Prostate gland (tissue), 2 donors: ENCODE results near the gene RCBTB2. TPM values are rescaled to one million over a fixed set of nuclear protein-coding genes. Genes with fewer than 3 reads are reported as not detected.

ENCODE experiments used
- DNase-seq: peaks from one replicate; pipeline ENCODE4 v3.0.0-alpha.2; 2019; ENCODE audit warnings: low spot score
- H3K27ac ChIP-seq, 2 donors: fragments of 200-600 bp; sonication (generic); 2 replicates each; pipeline ENCODE4 v1.5.1; 2017 to 2019
- H3K27me3 ChIP-seq: fragments of 200-600 bp; sonication (generic); replicated peaks from 2 replicates; pipeline ENCODE4 v1.5.1; 2019; ENCODE audit not compliant: insufficient read depth
- H3K36me3 ChIP-seq, 2 donors: fragments of 200-600 bp; sonication (generic); 1 replicate in 1 of 2; 2 replicates in 1 of 2; pipeline versions ENCODE4 v1.5.1 to v1.8.1; 2017 to 2019
- H3K4me1 ChIP-seq: fragments of 200-600 bp; sonication (generic); replicated peaks from 2 replicates; pipeline ENCODE4 v1.5.1; 2019
- H3K4me3 ChIP-seq, 2 donors: fragments of 200-600 bp; sonication (generic); 2 replicates each; pipeline ENCODE4 v1.5.1; 2017 to 2019
- H3K9me3 ChIP-seq: fragments of 200-600 bp; sonication (generic); 2 replicates; pipeline ENCODE4 v1.5.1; 2017
- CTCF ChIP-seq, 4 experiments: fragments of 200-600 bp in 2 of 4; fragments of 450-650 bp in 2 of 4; sonication (generic) in 2 of 4; IDR thresholded peaks; 1 replicate in 3 of 4; 2 replicates in 1 of 4; pipeline ENCODE4 v1.5.1; 2016 to 2019; ENCODE audit warnings: antibody characterized with exemption in 4 of 4, mild to moderate bottlenecking in 2 of 4, moderate library complexity in 2 of 4
- POLR2A ChIP-seq: fragments of 450-650 bp; IDR thresholded peaks from one replicate; pipeline ENCODE4 v1.6.1; 2016; ENCODE audit warnings: antibody characterized with exemption, mild to moderate bottlenecking
- POLR2AphosphoS5 ChIP-seq: sonication (generic); formaldehyde crosslinking; IDR thresholded peaks from one replicate; pipeline ENCODE4 v1.6.1; 2017; ENCODE audit warnings: antibody characterized with exemption
- WGBS: methylation state at CpG from one replicate; pipeline ENCODE4 v1.1.5; 2018; 5-methylcytosine and 5-hydroxymethylcytosine counted together
- intact Hi-C: fragments of 100-400 bp; cut with DNase I; formaldehyde crosslinking; loops from one replicate; pipeline ENCODE4 v1.14.2; 2022
- total RNA-seq, 2 donors: library from RNA; depleted of rRNA; stranded (reverse); fragments of >200 nt; gene quantifications; one replicate each; pipeline ENCODE4 v1.1.0, GENCODE V29; 2016

RCBTB2 gene
- total RNA-seq, 2 donors from 2014 or later: 11.6 to 26.2 TPM

- Histone ChIP-seq H3K27ac (no peak overlapping the region), H3K9me3 (no peaks in the 10 kb centered on the region), H3K4me1 (no peaks in the 10 kb centered on the region), H3K27me3 (no peaks in the 10 kb centered on the region), H3K4me3 (no peak overlapping the region), H3K36me3 (no peaks in the 10 kb centered on the region)
- intact Hi-C loops: no loop called here
- no peak for DNase-seq
- no peak for TF ChIP-seq POLR2A
- no peak for TF ChIP-seq CTCF (IDR thresholded peaks at IDR 0.05)
- TF ChIP-seq POLR2AphosphoS5: no peak
Observed at GRCh38 chr13:48488995-48489394, 43.9 kb downstream of the RCBTB2 start.

GRCh38 chr13:48487968-48488367, 44.9 kb downstream of the RCBTB2 start:
- Histone ChIP-seq H3K27ac (no peak overlapping the region), H3K4me1 (no peaks in the 10 kb centered on the region), H3K4me3 (no peak overlapping the region), H3K27me3 (no peaks in the 10 kb centered on the region), H3K36me3 (no peaks in the 10 kb centered on the region), H3K9me3 (no peaks in the 10 kb centered on the region)
- WGBS: 95% methylated on average over 2 of the region's 2 CpGs
- TF ChIP-seq POLR2A (no peak), POLR2AphosphoS5 (no peak), CTCF (IDR thresholded peaks at IDR 0.05) (no peak)
- intact Hi-C loops: no loop called here
- DNase-seq: no peak

- intact Hi-C loops: no loop called here
- Histone ChIP-seq H3K27ac (no peak overlapping the region), H3K4me3 (no peak overlapping the region), H3K27me3 (no peaks in the 10 kb centered on the region), H3K9me3 (no peaks in the 10 kb centered on the region), H3K36me3 (no peaks in the 10 kb centered on the region), H3K4me1 (no peaks in the 10 kb centered on the region)
- WGBS: 92% methylated on average over 5 of the region's 5 CpGs
- DNase-seq: no peak
- TF ChIP-seq CTCF (IDR thresholded peaks at IDR 0.05) (no peak), POLR2A (no peak), POLR2AphosphoS5 (no peak)
Observed at GRCh38 chr13:48486836-48487235, 46.0 kb downstream of the RCBTB2 start.

GRCh38 chr13:48486362-48486761, 46.5 kb downstream of the RCBTB2 start:
- intact Hi-C loops: no loop called here

More at GRCh38 chr13:48486362-48486761, 46.5 kb downstream of the RCBTB2 start:
- H3K27me3 ChIP-seq: no peaks in the 10 kb centered on the region
- no peak for TF ChIP-seq POLR2AphosphoS5
- no peak for TF ChIP-seq CTCF (IDR thresholded peaks at IDR 0.05)
- no peak for TF ChIP-seq POLR2A
- no peak overlapping the region for H3K4me3 ChIP-seq
- H3K9me3 ChIP-seq: no peaks in the 10 kb centered on the region
- no peak overlapping the region for H3K27ac ChIP-seq
- H3K36me3 ChIP-seq: no peaks in the 10 kb centered on the region
- H3K4me1 ChIP-seq: no peaks in the 10 kb centered on the region
- DNase-seq: no peak
